Body of pancreas (tissue), 4 donors: ENCODE measurements around the gene PLEKHG3.

Experiments
- POLR2A ChIP-seq, 3 donors: fragments of 450-650 bp; IDR thresholded peaks; one replicate each; pipeline ENCODE4 v1.6.1; 2016; ENCODE audit warnings: antibody characterized with exemption in 3 of 3, mild to moderate bottlenecking in 2 of 3
- TF ChIP-seq, protein P1 (sequence below), 7 experiments: fragments of 450-650 bp in 4 of 7; fragments of 200-600 bp in 3 of 7; sonication (generic) in 3 of 7; IDR thresholded peaks; one replicate each; pipeline ENCODE4 v1.5.1; 2016 to 2019; ENCODE audit warnings: antibody characterized with exemption in 7 of 7

DNA sequence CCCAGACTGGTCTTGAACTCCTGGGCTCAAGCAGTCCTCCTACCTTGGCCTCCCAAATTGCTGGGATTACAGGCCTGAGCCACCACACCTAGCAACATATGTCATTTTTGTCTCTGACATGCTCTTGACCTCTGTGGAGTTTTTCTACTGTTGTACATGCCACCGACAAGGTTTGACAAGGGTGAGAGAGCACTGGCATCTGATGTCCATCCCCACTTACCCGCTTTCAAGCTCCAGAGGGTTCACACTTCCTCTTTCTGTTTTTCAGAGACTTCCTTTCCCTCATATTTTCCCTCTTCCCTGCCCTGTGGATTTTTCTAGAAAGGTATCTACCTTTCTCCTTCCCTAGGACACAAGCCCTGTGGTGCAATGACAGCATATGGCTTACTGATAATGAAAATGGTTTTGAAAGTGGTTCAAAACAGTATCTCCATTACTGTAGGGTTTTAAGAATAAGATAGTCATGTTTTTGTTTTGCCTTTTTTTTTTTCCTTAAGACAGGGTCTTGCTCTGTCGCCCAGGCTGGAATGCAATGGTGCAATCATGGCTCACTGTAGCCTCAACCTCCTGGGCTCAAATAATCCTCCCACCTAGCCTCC lies 27.7 kb upstream of the PLEKHG3 start:
- no peak for TF ChIP-seq POLR2A (IDR thresholded peaks at IDR 0.05)
- TF ChIP-seq, protein P1, sequence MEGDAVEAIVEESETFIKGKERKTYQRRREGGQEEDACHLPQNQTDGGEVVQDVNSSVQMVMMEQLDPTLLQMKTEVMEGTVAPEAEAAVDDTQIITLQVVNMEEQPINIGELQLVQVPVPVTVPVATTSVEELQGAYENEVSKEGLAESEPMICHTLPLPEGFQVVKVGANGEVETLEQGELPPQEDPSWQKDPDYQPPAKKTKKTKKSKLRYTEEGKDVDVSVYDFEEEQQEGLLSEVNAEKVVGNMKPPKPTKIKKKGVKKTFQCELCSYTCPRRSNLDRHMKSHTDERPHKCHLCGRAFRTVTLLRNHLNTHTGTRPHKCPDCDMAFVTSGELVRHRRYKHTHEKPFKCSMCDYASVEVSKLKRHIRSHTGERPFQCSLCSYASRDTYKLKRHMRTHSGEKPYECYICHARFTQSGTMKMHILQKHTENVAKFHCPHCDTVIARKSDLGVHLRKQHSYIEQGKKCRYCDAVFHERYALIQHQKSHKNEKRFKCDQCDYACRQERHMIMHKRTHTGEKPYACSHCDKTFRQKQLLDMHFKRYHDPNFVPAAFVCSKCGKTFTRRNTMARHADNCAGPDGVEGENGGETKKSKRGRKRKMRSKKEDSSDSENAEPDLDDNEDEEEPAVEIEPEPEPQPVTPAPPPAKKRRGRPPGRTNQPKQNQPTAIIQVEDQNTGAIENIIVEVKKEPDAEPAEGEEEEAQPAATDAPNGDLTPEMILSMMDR (IDR thresholded peaks at IDR 0.05) = no peak
